SK-N-SH treated with all-trans-retinoic acid at 6 μM for 48 hours (cell line): ENCODE data around the gene CIBAR2.

Experiments
- ATAC-seq: fragments of 200-7000 bp; cut with Tn5 transposase; 3 replicates; pipeline ENCODE4 v1.9.1; 2020; ENCODE audit warnings: mild to moderate bottlenecking, moderate library complexity
- ARNTL ChIP-seq: fragments of 450-650 bp; formaldehyde crosslinking; IDR thresholded peaks from 2 replicates; pipeline ENCODE4 v1.5.0; 2020; ENCODE audit warnings: low read depth, mild to moderate bottlenecking, moderate library complexity, borderline replicate concordance
- BACH2 ChIP-seq: fragments of 250-450 bp; sonication (Bioruptor Pico); IDR thresholded peaks from 2 replicates; pipeline ENCODE4 v1.9.0; 2021; ENCODE audit warnings: mild to moderate bottlenecking, borderline replicate concordance
- CSDC2 ChIP-seq: fragments of 250-450 bp; sonication (Bioruptor Pico); IDR thresholded peaks from 2 replicates; pipeline ENCODE4 v1.5.0; 2020; ENCODE audit warnings: mild to moderate bottlenecking, moderate library complexity
- ESRRG ChIP-seq: fragments of 250-450 bp; sonication (Bioruptor Pico); IDR thresholded peaks from 2 replicates; pipeline ENCODE4 v1.6.1; 2021; ENCODE audit warnings: mild to moderate bottlenecking
- ISL1 ChIP-seq: fragments of 250-450 bp; sonication (Bioruptor Pico); IDR thresholded peaks from 2 replicates; pipeline ENCODE4 v2.1.2; 2022; ENCODE audit warnings: mild to moderate bottlenecking, moderate library complexity
- OSR1 ChIP-seq: fragments of 250-450 bp; sonication (Bioruptor Pico); IDR thresholded peaks from 2 replicates; pipeline ENCODE4 v1.8.0; 2022; ENCODE audit warnings: moderate library complexity, mild to moderate bottlenecking, inconsistent platforms
- PATZ1 ChIP-seq: fragments of 250-450 bp; sonication (Bioruptor Pico); IDR thresholded peaks from 2 replicates; pipeline ENCODE4 v1.8.0; 2020; ENCODE audit warnings: mild to moderate bottlenecking, moderate library complexity, borderline replicate concordance
- PPARA ChIP-seq: fragments of 250-450 bp; sonication (Bioruptor Pico); IDR thresholded peaks from 2 replicates; pipeline ENCODE4 v1.5.0; 2020; ENCODE audit warnings: mild to moderate bottlenecking, borderline replicate concordance
- RARB ChIP-seq: fragments of 250-450 bp; sonication (Bioruptor Pico); IDR thresholded peaks from 2 replicates; pipeline ENCODE4 v1.8.0; 2021; ENCODE audit warnings: mild to moderate bottlenecking, moderate library complexity
- SNAI2 ChIP-seq: fragments of 250-450 bp; sonication (Bioruptor Pico); IDR thresholded peaks from 2 replicates; pipeline ENCODE4 v1.5.0; 2020; ENCODE audit warnings: mild to moderate bottlenecking, moderate library complexity
- TCF4 ChIP-seq: fragments of 250-450 bp; sonication (Bioruptor Pico); IDR thresholded peaks from 2 replicates; pipeline ENCODE4 v1.8.0; 2021; ENCODE audit warnings: mild to moderate bottlenecking, moderate library complexity, borderline replicate concordance
- TOX ChIP-seq: fragments of 250-450 bp; sonication (Bioruptor Pico); IDR thresholded peaks from 2 replicates; pipeline ENCODE4 v1.8.0; 2021; ENCODE audit warnings: mild to moderate bottlenecking, moderate library complexity, borderline replicate concordance
- ZC3H10 ChIP-seq: fragments of 250-450 bp; sonication (Bioruptor Pico); IDR thresholded peaks from 2 replicates; pipeline ENCODE4 v1.5.1; 2021; ENCODE audit warnings: mild to moderate bottlenecking, moderate library complexity
- ZFP3 ChIP-seq: fragments of 250-450 bp; sonication (Bioruptor Pico); IDR thresholded peaks from 2 replicates; pipeline ENCODE4 v1.5.0; 2020; ENCODE audit warnings: mild to moderate bottlenecking, moderate library complexity
- ZFP30 ChIP-seq: fragments of 450-650 bp; formaldehyde crosslinking; IDR thresholded peaks from 2 replicates; pipeline ENCODE4 v1.5.0; 2022; ENCODE audit warnings: mild to moderate bottlenecking, moderate library complexity
- ZNF565 ChIP-seq: fragments of 450-650 bp; formaldehyde crosslinking; conservative IDR thresholded peaks from 2 replicates; pipeline ENCODE4 v1.5.0; 2020; ENCODE audit warnings: low read depth, mild to moderate bottlenecking, moderate library complexity
- ZNF70 ChIP-seq: fragments of 450-650 bp; formaldehyde crosslinking; IDR thresholded peaks from 2 replicates; pipeline ENCODE4 v1.5.0; 2020; ENCODE audit warnings: mild to moderate bottlenecking, moderate library complexity
- ZNF8 ChIP-seq: fragments of 450-650 bp; formaldehyde crosslinking; IDR thresholded peaks from 2 replicates; pipeline ENCODE4 v1.5.0; 2020; ENCODE audit warnings: mild to moderate bottlenecking, moderate library complexity
- TF ChIP-seq, protein P1 (sequence below): fragments of 250-450 bp; sonication (Bioruptor Pico); IDR thresholded peaks from 2 replicates; pipeline ENCODE4 v1.8.0; 2021; ENCODE audit warnings: low read depth, mild to moderate bottlenecking, moderate library complexity, borderline replicate concordance
- TF ChIP-seq, protein P2 (sequence below): fragments of 250-450 bp; sonication (Bioruptor Pico); IDR thresholded peaks from 2 replicates; pipeline ENCODE4 v1.5.1; 2020; ENCODE audit warnings: low read depth, mild to moderate bottlenecking, moderate library complexity
- TF ChIP-seq, protein P3 (sequence below): fragments of 250-450 bp; sonication (Bioruptor Pico); IDR thresholded peaks from 2 replicates; pipeline ENCODE4 v1.5.0; 2020; ENCODE audit warnings: mild to moderate bottlenecking, moderate library complexity

The CIBAR2 gene

GRCh38 chr16:85052536-85052935 is 59.7 kb downstream of the CIBAR2 start:
- ATAC-seq: no peak
- no peak for TF ChIP-seq ZNF565
- TF ChIP-seq, protein P1, sequence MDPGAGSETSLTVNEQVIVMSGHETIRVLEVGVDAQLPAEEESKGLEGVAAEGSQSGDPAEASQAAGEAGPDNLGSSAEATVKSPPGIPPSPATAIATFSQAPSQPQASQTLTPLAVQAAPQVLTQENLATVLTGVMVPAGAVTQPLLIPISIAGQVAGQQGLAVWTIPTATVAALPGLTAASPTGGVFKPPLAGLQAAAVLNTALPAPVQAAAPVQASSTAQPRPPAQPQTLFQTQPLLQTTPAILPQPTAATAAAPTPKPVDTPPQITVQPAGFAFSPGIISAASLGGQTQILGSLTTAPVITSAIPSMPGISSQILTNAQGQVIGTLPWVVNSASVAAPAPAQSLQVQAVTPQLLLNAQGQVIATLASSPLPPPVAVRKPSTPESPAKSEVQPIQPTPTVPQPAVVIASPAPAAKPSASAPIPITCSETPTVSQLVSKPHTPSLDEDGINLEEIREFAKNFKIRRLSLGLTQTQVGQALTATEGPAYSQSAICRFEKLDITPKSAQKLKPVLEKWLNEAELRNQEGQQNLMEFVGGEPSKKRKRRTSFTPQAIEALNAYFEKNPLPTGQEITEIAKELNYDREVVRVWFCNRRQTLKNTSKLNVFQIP (CRISPR knock-in tag): no peak
- TF ChIP-seq ZC3H10: no peak
- no peak for TF ChIP-seq ESRRG
- TF ChIP-seq TOX (CRISPR knock-in tag): no peak
- no peak for TF ChIP-seq OSR1
- TF ChIP-seq TCF4 (CRISPR knock-in tag): no peak
- no peak for TF ChIP-seq CSDC2 (CRISPR knock-in tag)
- no peak for TF ChIP-seq ARNTL (CRISPR knock-in tag)

DNA sequence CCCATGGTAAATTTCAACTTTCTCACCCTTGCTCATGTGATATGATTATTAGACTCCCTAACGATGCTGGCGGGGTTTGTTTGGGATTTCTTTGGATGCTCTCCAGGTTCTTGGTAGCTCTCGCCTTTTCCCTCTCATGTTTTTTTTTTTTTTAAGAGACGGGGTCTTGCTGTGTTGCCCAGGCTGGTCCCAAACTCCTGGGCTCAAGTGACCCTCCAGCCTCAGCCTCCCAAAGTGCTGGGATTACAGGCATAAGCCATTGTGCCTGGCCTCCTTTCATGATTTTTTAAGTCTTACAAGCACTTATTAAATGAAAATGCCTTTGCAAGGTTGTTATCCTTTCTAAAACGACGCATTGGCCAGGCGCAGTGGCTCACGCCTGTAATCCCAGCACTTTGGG is 60.6 kb downstream of the CIBAR2 start:
- ATAC-seq: no peak
- TF ChIP-seq ZNF70 (CRISPR knock-in tag) (no peak), RARB (no peak), ZNF8 (no peak), OSR1 (no peak), TCF4 (CRISPR knock-in tag) (no peak)
- TF ChIP-seq, protein P2, sequence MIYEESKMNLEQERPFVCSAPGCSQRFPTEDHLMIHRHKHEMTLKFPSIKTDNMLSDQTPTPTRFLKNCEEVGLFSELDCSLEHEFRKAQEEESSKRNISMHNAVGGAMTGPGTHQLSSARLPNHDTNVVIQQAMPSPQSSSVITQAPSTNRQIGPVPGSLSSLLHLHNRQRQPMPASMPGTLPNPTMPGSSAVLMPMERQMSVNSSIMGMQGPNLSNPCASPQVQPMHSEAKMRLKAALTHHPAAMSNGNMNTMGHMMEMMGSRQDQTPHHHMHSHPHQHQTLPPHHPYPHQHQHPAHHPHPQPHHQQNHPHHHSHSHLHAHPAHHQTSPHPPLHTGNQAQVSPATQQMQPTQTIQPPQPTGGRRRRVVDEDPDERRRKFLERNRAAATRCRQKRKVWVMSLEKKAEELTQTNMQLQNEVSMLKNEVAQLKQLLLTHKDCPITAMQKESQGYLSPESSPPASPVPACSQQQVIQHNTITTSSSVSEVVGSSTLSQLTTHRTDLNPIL (CRISPR knock-in tag): no peak

GRCh38 chr16:85051067-85051581 is 61.1 kb downstream of the CIBAR2 start:
- ATAC-seq: no peak
- TF ChIP-seq PPARA (CRISPR knock-in tag): no peak
- TF ChIP-seq BACH2 (CRISPR knock-in tag): no peak
- no peak for TF ChIP-seq CSDC2 (CRISPR knock-in tag)
- TF ChIP-seq ARNTL (CRISPR knock-in tag): no peak
- TF ChIP-seq, protein P1 (CRISPR knock-in tag): no peak
- TF ChIP-seq ZC3H10: no peak
- no peak for TF ChIP-seq ZNF70 (CRISPR knock-in tag)
- TF ChIP-seq ESRRG: no peak
- TF ChIP-seq TOX (CRISPR knock-in tag): no peak
- TF ChIP-seq SNAI2: no peak
- no peak for TF ChIP-seq ZNF565
- TF ChIP-seq, protein P3, sequence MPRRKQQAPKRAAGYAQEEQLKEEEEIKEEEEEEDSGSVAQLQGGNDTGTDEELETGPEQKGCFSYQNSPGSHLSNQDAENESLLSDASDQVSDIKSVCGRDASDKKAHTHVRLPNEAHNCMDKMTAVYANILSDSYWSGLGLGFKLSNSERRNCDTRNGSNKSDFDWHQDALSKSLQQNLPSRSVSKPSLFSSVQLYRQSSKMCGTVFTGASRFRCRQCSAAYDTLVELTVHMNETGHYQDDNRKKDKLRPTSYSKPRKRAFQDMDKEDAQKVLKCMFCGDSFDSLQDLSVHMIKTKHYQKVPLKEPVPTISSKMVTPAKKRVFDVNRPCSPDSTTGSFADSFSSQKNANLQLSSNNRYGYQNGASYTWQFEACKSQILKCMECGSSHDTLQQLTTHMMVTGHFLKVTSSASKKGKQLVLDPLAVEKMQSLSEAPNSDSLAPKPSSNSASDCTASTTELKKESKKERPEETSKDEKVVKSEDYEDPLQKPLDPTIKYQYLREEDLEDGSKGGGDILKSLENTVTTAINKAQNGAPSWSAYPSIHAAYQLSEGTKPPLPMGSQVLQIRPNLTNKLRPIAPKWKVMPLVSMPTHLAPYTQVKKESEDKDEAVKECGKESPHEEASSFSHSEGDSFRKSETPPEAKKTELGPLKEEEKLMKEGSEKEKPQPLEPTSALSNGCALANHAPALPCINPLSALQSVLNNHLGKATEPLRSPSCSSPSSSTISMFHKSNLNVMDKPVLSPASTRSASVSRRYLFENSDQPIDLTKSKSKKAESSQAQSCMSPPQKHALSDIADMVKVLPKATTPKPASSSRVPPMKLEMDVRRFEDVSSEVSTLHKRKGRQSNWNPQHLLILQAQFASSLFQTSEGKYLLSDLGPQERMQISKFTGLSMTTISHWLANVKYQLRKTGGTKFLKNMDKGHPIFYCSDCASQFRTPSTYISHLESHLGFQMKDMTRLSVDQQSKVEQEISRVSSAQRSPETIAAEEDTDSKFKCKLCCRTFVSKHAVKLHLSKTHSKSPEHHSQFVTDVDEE: no peak
- TF ChIP-seq ZNF8: no peak
- no peak for TF ChIP-seq ZFP30 (CRISPR knock-in tag)
- TF ChIP-seq TCF4 (CRISPR knock-in tag): no peak
- no peak for TF ChIP-seq ZFP3 (CRISPR knock-in tag)
- TF ChIP-seq RARB: no peak
- no peak for TF ChIP-seq ISL1 (CRISPR knock-in tag)
- TF ChIP-seq PATZ1 (CRISPR knock-in tag): no peak
- TF ChIP-seq, all 23 proteins: peak for 0
